Spleen (tissue), 11 donors: ENCODE results near the gene ZBTB7C. TPM values are rescaled to one million over a fixed set of nuclear protein-coding genes. Genes with fewer than 3 reads are reported as not detected.

Source experiments
- DNase-seq: peaks from one replicate; pipeline ENCODE4 v3.0.0-alpha.2; 2020
- H3K27ac ChIP-seq, 8 donors: fragments of 200-600 bp; sonication (generic) in 7 of 8; 1 replicate in 4 of 8; 2 replicates in 4 of 8; pipeline versions ENCODE4 v1.5.0 to v1.8.0; 2016 to 2021; ENCODE audit warnings: inconsistent platforms in 4 of 8, mild to moderate bottlenecking in 4 of 8, moderate library complexity in 1 of 8
- H3K27me3 ChIP-seq, 7 donors: fragments of 200-600 bp; sonication (generic) in 6 of 7; replicated peaks in 1 of 7; 1 replicate in 4 of 7; 2 replicates in 3 of 7; pipeline versions ENCODE4 v1.5.0 to v1.8.0; 2016 to 2021; ENCODE audit warnings: inconsistent platforms in 3 of 7, mild to moderate bottlenecking in 1 of 7
- H3K36me3 ChIP-seq, 6 donors: fragments of 200-600 bp; sonication (generic) in 5 of 6; 1 replicate in 4 of 6; 2 replicates in 2 of 6; pipeline versions ENCODE4 v1.5.0 to v1.8.0; 2016 to 2021; ENCODE audit warnings: inconsistent platforms in 2 of 6
- H3K4me1 ChIP-seq, 6 donors: fragments of 200-600 bp; sonication (generic) in 5 of 6; 1 replicate in 3 of 6; 2 replicates in 3 of 6; pipeline versions ENCODE4 v1.5.0 to v1.8.0; 2016 to 2021; ENCODE audit warnings: inconsistent platforms in 3 of 6
- H3K4me3 ChIP-seq, 8 donors: fragments of 200-600 bp; sonication (generic) in 7 of 8; 1 replicate in 4 of 8; 2 replicates in 4 of 8; pipeline versions ENCODE4 v1.5.0 to v1.8.0; 2016 to 2021; ENCODE audit warnings: inconsistent platforms in 4 of 8, mild to moderate bottlenecking in 4 of 8, moderate library complexity in 2 of 8
- H3K9me3 ChIP-seq, 8 donors: fragments of 200-600 bp; sonication (generic) in 7 of 8; 1 replicate in 4 of 8; 2 replicates in 4 of 8; pipeline versions ENCODE4 v1.5.0 to v1.8.0; 2016 to 2021; ENCODE audit warnings: inconsistent platforms in 4 of 8
- CTCF ChIP-seq, 11 experiments: fragments of 200-600 bp in 7 of 11; fragments of 450-650 bp in 4 of 11; sonication (generic) in 4 of 11; IDR thresholded peaks in 8 of 11; conservative IDR thresholded peaks in 3 of 11; 1 replicate in 7 of 11; 2 replicates in 4 of 11; pipeline versions ENCODE4 v1.4.0 to v1.8.0; 2016 to 2021; ENCODE audit warnings: antibody characterized with exemption in 11 of 11, inconsistent platforms in 4 of 11, mild to moderate bottlenecking in 1 of 11
- POLR2A ChIP-seq, 3 donors: fragments of 450-650 bp; IDR thresholded peaks; one replicate each; pipeline ENCODE4 v1.5.1; 2017; ENCODE audit warnings: antibody characterized with exemption in 3 of 3, mild to moderate bottlenecking in 1 of 3
- POLR2AphosphoS5 ChIP-seq, 3 donors: sonication (generic); formaldehyde crosslinking; IDR thresholded peaks; one replicate each; pipeline ENCODE4 v1.5.1; 2017; ENCODE audit warnings: antibody characterized with exemption in 3 of 3
- WGBS, 5 donors: extraction: QIAGEN DNeasy Blood & Tissue Kit in 3 of 5; methylation state at CpG; one replicate each; pipeline versions ENCODE4 v1.1.5 to v1.1.7; 2013 to 2018; 5-methylcytosine and 5-hydroxymethylcytosine counted together
- intact Hi-C: fragments of 100-400 bp; cut with DNase I; formaldehyde crosslinking; loops from one replicate; pipeline ENCODE4 v1.15.0; 2023; ENCODE audit warnings: low total_unique reads
- polyA plus RNA-seq, 3 donors: library from polyadenylated mRNA; stranded (reverse); fragments of 200-250 nt; gene quantifications; one replicate each; pipeline ENCODE4 v1.2.1, GENCODE V29; 2013
- total RNA-seq, 7 donors: library from RNA; depleted of rRNA in 3 of 7; stranded (reverse); fragments of >200 nt in 3 of 7; fragmentation: NEBNext Ultra II Directional in 4 of 7; extraction: Animal tissue kit (Norgen Biotek cat#: 25700) in 4 of 7; gene quantifications; one replicate each; pipeline versions ENCODE4 v1.1.0 to v1.2.1, GENCODE V29; 2016 to 2021
- donor health status: healthy with polysubstance abuse.
- donor health status: DM: no; HTN: no; CAD: no; lungs with moderate emphysema.
- donor health status: DM: no; HTN: no; CAD: no.
- donor health status: Bipolar disorder and iron deficiency.
- donor health status: healthy.
- donor health status: DM: no; HTN: no; CAD: no.
- donor health status: DM: yes; HTN: yes; CAD: no.

Gene ZBTB7C
- total and polyA plus RNA-seq, 10 donors = 1.00 to 64.2 (median 18.8) TPM

GRCh38 chr18:47987388-47987699, 421.8 kb downstream of the ZBTB7C start:
- Histone ChIP-seq H3K4me3 (no peak overlapping the region), H3K27ac (no peak overlapping the region), H3K9me3 (no peaks in the 10 kb centered on the region), H3K27me3 (peaks cover 0 to 23% (median 0%) of the 10 kb centered on the region in 7 donors), H3K36me3 (no peaks in the 10 kb centered on the region), H3K4me1 (peaks cover 0 to 23% (median 9%) of the 10 kb centered on the region in 6 donors)
- DNase-seq = no peak
- intact Hi-C loops = no loop called here
- no peak for TF ChIP-seq POLR2A (IDR thresholded peaks at IDR 0.05)
- TF ChIP-seq POLR2AphosphoS5 (IDR thresholded peaks at IDR 0.05) = no peak
- TF ChIP-seq CTCF (IDR thresholded peaks at IDR 0.05 in 8 of 11, conservative IDR thresholded peaks at IDR 0.05 in 3 of 11) = no peak
- WGBS, 5 donors = 41 to 60% (median 48%) methylated on average over 3 of the region's 3 CpGs

GRCh38 chr18:47986620-47987387, 422.4 kb downstream of the ZBTB7C start:
- DNase-seq = no peak
- Histone ChIP-seq H3K36me3 (no peaks in the 10 kb centered on the region), H3K4me3 (no peak overlapping the region), H3K27ac (peak overlapping the region in 3 of 8 donors; percentile 11 to 25 (median 13)), H3K27me3 (peaks cover 0 to 19% (median 0%) of the 10 kb centered on the region in 7 donors), H3K4me1 (peaks cover 0 to 23% (median 9%) of the 10 kb centered on the region in 6 donors), H3K9me3 (no peaks in the 10 kb centered on the region)
- no peak for TF ChIP-seq POLR2A (IDR thresholded peaks at IDR 0.05)
- TF ChIP-seq CTCF (IDR thresholded peaks at IDR 0.05 in 8 of 11, conservative IDR thresholded peaks at IDR 0.05 in 3 of 11) = no peak
- TF ChIP-seq POLR2AphosphoS5 (IDR thresholded peaks at IDR 0.05) = no peak
- 53 to 67% (median 60%) methylated on average over 5 of the region's 5 CpGs for WGBS, 5 donors
- intact Hi-C loops = no loop called here

- Histone ChIP-seq H3K27ac (peak overlapping the region in 3 of 8 donors; percentile 38 to 50 (median 43)), H3K4me3 (no peak overlapping the region), H3K9me3 (no peaks in the 10 kb centered on the region), H3K36me3 (no peaks in the 10 kb centered on the region), H3K4me1 (peaks cover 0 to 23% (median 9%) of the 10 kb centered on the region in 6 donors), H3K27me3 (peaks cover 0 to 9% (median 0%) of the 10 kb centered on the region in 7 donors)
- no peak for DNase-seq
- WGBS, 5 donors = 44 to 78% (median 58%) methylated on average over 6 to 7 of the region's 7 CpGs
- TF ChIP-seq CTCF (IDR thresholded peaks at IDR 0.05 in 8 of 11, conservative IDR thresholded peaks at IDR 0.05 in 3 of 11) (no peak), POLR2A (IDR thresholded peaks at IDR 0.05) (no peak), POLR2AphosphoS5 (IDR thresholded peaks at IDR 0.05) (no peak)
- intact Hi-C loops = no loop called here
Measured at GRCh38 chr18:47985866-47986265, 423.3 kb downstream of the ZBTB7C start.

- Histone ChIP-seq H3K4me1 (peaks cover 0 to 23% (median 9%) of the 10 kb centered on the region in 6 donors), H3K27me3 (peaks cover 0 to under 1% (median 0%) of the 10 kb centered on the region in 7 donors), H3K36me3 (no peaks in the 10 kb centered on the region), H3K4me3 (no peak overlapping the region), H3K27ac (no peak overlapping the region), H3K9me3 (no peaks in the 10 kb centered on the region)
- no peak for DNase-seq
- WGBS, 5 donors = 84 to 89% (median 85%) methylated on average over 4 of the region's 4 CpGs
- intact Hi-C loops = no loop called here
- no peak for TF ChIP-seq CTCF (IDR thresholded peaks at IDR 0.05 in 8 of 11, conservative IDR thresholded peaks at IDR 0.05 in 3 of 11)
- TF ChIP-seq POLR2A (IDR thresholded peaks at IDR 0.05) = no peak
- no peak for TF ChIP-seq POLR2AphosphoS5 (IDR thresholded peaks at IDR 0.05)
Measured at GRCh38 chr18:47984991-47985390, 424.2 kb downstream of the ZBTB7C start.
